Activated CD4-positive, CD25-positive, alpha-beta regulatory T cell treated with anti-CD3 and anti-CD28 coated beads, Interleukin-2, amount 50 U/mL, for 24 hours (primary cell): ENCODE results near the gene ITGA4.
"Not testable (repeated sequence)": the region's sequence is repeated elsewhere in the genome, so short reads cannot be mapped to it uniquely, and the experiment has no call there.

Experiments
- ATAC-seq, 2 donors: fragments of 150-1000 bp; cut with Tn5 transposase; one replicate each; pipeline ENCODE4 v1.10.0; 2021; ENCODE audit warnings: mild to moderate bottlenecking in 1 of 2, moderate library complexity in 1 of 2

Gene ITGA4

GRCh38 chr2:181457121-181457740, at the start of gene ITGA4:
Gene ITGA4 (plus strand): TSS chr2:181457386. CDS start chr2:181457655, 269 bp downstream.
- peak; percentile 84 to 91 for ATAC-seq

GRCh38 chr2:181408861-181409260, 48.3 kb upstream of the ITGA4 start:
- no peak for ATAC-seq

GRCh38 chr2:181411105-181411849, 45.9 kb upstream of the ITGA4 start:
- ATAC-seq, result no peak

- peak in 1 of 2 donors; percentile 34 for ATAC-seq
Measured at GRCh38 chr2:181419129-181419855, 37.9 kb upstream of the ITGA4 start.

- peak in 1 of 2 donors; percentile 20 for ATAC-seq
Measured at GRCh38 chr2:181420259-181421130, 36.7 kb upstream of the ITGA4 start.

- ATAC-seq, result peak; percentile 18 to 45
Measured at GRCh38 chr2:181421131-181421458, 36.1 kb upstream of the ITGA4 start.

- ATAC-seq, result peak in 1 of 2 donors; percentile 9
Measured at GRCh38 chr2:181421464-181421863, 35.7 kb upstream of the ITGA4 start.

GRCh38 chr2:181426672-181427071, 30.5 kb upstream of the ITGA4 start:
- no peak for ATAC-seq

- ATAC-seq, result no peak
Measured at GRCh38 chr2:181430406-181431118, 26.6 kb upstream of the ITGA4 start.

- ATAC-seq, result no peak
Measured at GRCh38 chr2:181431674-181432073, 25.5 kb upstream of the ITGA4 start.

- peak in 1 of 2 donors; percentile 20 for ATAC-seq
Measured at GRCh38 chr2:181438261-181438660, 18.9 kb upstream of the ITGA4 start.

GRCh38 chr2:181440344-181440743, 16.8 kb upstream of the ITGA4 start:
- no peak for ATAC-seq

GRCh38 chr2:181440919-181441318, 16.3 kb upstream of the ITGA4 start:
- ATAC-seq, result no peak

GRCh38 chr2:181441670-181442069, 15.5 kb upstream of the ITGA4 start:
- no peak for ATAC-seq

GRCh38 chr2:181444654-181445053, 12.5 kb upstream of the ITGA4 start:
- no peak for ATAC-seq

- peak in 1 of 2 donors; percentile 49 for ATAC-seq
Measured at GRCh38 chr2:181446985-181447384, 10.2 kb upstream of the ITGA4 start.

GRCh38 chr2:181449278-181449677, 7.9 kb upstream of the ITGA4 start:
- not testable (repeated sequence) for ATAC-seq

- ATAC-seq, result no peak
Measured at GRCh38 chr2:181454686-181455450, 2.3 kb upstream of the ITGA4 start.

- peak; percentile 61 to 65 for ATAC-seq
Measured at GRCh38 chr2:181456660-181457120, 496 bp upstream of the ITGA4 start.

- peak; percentile 34 to 37 for ATAC-seq
Measured at GRCh38 chr2:181457741-181458425, 697 bp downstream of the ITGA4 start.
